DMS53 treated with DMSO at 0.1 percent for 48 hours (cell line): ENCODE measurements around the gene SCGB1D1.

Source experiments
- DNase-seq: peaks from one replicate; lab custom pipeline; 2025; ENCODE audit not compliant: unreplicated experiment; lab: John Stamatoyannopoulos, UW

SCGB1D1 gene

DNA sequence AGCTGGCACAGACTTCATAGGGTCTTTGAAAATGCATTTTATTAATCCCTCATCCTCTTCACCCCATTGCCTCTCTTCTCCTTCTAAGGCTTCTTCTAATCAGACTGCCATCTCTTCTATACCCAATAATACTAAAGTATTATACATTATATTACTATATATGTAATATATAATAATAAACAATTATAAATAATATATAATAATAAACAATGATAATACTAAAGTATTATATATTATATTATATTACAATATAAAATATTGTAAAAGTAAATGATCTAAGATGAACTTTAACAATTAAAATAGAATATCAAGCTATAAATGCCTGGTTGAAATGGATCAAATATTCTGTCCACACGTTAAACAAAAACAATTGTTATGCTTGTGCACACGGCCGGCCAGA lies 31.5 kb downstream of the SCGB1D1 start:
- DNase-seq: no peak

GRCh38 chr11:62223095-62223494 lies 33.1 kb downstream of the SCGB1D1 start:
- no peak for DNase-seq

DNA sequence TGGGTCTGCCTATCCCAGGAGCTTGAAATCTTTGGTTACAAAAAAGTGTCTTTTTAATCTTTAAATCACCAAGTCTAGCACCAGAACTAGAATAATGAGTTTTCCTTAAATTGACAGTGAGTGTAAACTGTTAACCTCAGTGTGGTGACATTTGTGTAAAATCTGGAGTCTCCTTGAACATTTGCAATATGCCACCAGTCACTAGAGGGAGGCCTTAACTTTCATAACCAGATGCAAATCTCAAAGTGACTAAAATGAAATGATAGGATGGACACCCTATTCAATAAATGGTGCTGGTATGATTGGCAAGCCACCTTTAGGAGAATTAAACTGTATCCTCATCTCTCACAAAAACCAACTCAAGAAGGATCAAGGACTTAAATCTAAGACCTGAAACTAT lies 43.7 kb downstream of the SCGB1D1 start:
- DNase-seq: no peak

DNA sequence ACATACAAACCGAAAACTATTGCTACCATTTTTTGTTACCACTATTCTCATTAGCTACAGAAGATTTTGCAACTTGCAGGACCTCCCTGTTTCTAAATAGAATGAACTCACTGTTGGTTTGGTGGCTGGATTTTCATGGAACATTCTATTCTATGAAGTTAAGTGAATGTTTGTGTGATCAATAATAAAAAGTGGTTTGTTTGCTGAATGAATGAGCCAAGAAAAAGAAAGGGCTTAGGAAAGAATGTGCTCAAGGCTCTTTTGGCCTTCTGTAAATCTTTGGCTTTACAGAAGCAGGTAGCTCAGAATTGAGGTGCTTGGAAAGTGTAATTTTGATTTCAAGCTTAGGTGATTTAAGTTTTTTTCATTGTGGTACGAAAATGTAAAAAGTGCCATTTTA lies 46.2 kb downstream of the SCGB1D1 start:
- no peak for DNase-seq

GRCh38 chr11:62237499-62237898 lies 47.5 kb downstream of the SCGB1D1 start:
- no peak for DNase-seq

DNA sequence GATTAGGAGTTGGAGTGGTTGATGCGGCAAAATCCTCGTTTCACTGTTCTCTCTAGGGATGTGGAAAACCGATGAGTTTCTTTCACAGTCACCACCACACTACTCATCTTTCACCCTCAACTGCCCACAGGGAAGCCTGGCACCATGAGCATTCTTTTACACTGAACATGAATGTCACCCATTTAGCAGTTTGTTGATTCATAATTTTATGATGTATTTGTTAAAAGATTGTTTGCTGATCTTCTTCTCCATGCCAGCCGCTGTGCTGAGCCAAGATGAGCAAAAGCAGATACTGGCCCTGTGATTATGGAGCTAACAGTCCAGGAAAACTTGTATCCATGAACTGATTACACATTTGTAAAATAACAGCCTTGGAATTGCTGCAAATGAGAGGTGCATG lies 48.1 kb downstream of the SCGB1D1 start:
- DNase-seq: no peak

GRCh38 chr11:62241095-62241494 lies 51.1 kb downstream of the SCGB1D1 start:
- DNase-seq: no peak

DNA sequence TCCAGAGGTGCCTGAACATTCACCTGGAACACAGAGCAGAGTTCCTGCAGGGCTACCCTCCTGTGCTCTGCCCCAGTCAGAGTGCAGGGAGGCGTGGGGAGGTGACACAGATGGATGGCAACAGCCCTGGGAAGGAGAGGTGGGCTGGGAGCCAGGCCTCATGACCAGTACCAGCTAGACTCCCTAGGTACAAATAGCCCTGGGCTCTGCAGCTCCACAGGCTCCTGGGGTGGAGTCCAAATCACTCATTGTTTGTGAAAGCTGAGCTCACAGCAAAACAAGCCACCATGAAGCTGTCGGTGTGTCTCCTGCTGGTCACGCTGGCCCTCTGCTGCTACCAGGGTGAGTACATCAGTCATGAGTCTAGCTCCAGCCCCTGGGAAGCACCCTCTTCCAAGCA lies 52.0 kb downstream of the SCGB1D1 start, which contains the start of gene SCGB1D2:
Gene SCGB1D2, plus strand, starts transcription at position 219 of the 400 bp plus-strand sequence. Its CDS starts 69 bp downstream, at position 288.
- DNase-seq: no peak
